ENCODE measurements around the gene SEC31A.

Gene SEC31A

DNA sequence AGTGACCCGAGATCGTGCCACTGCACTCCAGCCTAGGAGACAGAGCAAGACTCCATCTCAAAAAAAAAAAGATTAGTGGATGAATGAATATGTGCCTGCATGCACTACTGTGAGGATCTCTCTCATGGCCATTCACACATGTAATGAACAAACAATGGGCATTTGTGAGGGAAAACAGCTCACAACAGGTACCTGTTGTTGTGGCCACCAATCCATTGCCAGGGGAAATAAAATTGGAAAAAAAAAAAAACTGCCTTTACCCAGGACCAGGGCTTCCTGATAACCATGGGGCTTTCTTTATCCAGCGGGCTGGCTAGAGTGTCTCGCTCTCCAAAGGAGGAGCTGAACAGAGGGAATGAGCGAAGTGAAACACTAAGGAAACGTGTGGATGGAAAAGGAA, 99.8 kb downstream of the SEC31A start:
- Histone ChIP-seq H3K36me3 (ENCODE audit: control insufficient read depth, insufficient read depth, low read length) (no peaks in the 10 kb centered on the region), H3K4me3 (replicated peaks; ENCODE audit: low read depth, low read length) (no peak overlapping the region), H3K27me3 (replicated peaks; ENCODE audit: control insufficient read depth, insufficient read depth, low read length) (no peaks in the 10 kb centered on the region)
- DNase-seq (ENCODE audit: extremely low read depth, insufficient read length) = no peak
- TF ChIP-seq, protein P1, sequence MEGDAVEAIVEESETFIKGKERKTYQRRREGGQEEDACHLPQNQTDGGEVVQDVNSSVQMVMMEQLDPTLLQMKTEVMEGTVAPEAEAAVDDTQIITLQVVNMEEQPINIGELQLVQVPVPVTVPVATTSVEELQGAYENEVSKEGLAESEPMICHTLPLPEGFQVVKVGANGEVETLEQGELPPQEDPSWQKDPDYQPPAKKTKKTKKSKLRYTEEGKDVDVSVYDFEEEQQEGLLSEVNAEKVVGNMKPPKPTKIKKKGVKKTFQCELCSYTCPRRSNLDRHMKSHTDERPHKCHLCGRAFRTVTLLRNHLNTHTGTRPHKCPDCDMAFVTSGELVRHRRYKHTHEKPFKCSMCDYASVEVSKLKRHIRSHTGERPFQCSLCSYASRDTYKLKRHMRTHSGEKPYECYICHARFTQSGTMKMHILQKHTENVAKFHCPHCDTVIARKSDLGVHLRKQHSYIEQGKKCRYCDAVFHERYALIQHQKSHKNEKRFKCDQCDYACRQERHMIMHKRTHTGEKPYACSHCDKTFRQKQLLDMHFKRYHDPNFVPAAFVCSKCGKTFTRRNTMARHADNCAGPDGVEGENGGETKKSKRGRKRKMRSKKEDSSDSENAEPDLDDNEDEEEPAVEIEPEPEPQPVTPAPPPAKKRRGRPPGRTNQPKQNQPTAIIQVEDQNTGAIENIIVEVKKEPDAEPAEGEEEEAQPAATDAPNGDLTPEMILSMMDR (IDR thresholded peaks at IDR 0.05; ENCODE audit: insufficient read depth, low read length, poor library complexity, severe bottlenecking) = no peak

DNA sequence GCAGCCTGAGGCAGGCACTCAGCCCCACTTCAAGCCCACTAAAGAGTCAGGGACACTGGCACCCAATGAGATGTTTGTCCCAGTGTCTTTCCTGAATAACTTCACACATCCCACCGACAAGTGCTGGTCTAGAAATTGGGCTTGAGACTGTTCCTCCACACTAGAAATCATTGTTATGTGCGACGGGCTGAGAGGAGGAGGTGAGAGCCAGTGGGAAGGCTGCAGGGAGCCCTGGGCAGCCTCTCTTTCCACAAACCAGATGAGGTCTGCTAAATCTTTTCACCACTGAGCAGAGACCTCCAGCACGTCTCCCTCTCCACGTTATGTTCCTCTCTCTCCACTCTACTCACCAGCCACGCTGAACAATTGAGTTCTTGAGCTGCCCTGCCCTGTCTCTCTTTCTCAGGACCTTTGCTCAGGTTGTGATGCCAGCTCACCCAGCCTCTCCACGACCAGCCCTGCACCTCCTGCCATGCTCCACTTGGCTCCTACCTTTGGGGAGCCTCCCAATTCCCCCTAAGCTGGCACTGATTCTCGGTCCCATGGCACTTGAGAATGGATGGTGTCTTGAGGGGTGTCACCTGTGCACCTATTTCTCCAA, 100.8 kb downstream of the SEC31A start:
- Histone ChIP-seq H3K27me3 (replicated peaks; ENCODE audit: control insufficient read depth, insufficient read depth, low read length) (no peaks in the 10 kb centered on the region), H3K4me3 (replicated peaks; ENCODE audit: low read depth, low read length) (no peak overlapping the region), H3K36me3 (ENCODE audit: control insufficient read depth, insufficient read depth, low read length) (no peaks in the 10 kb centered on the region)
- no peak for DNase-seq (ENCODE audit: extremely low read depth, insufficient read length)
- TF ChIP-seq, protein P1 (IDR thresholded peaks at IDR 0.05; ENCODE audit: insufficient read depth, low read length, poor library complexity, severe bottlenecking) = no peak

DNA sequence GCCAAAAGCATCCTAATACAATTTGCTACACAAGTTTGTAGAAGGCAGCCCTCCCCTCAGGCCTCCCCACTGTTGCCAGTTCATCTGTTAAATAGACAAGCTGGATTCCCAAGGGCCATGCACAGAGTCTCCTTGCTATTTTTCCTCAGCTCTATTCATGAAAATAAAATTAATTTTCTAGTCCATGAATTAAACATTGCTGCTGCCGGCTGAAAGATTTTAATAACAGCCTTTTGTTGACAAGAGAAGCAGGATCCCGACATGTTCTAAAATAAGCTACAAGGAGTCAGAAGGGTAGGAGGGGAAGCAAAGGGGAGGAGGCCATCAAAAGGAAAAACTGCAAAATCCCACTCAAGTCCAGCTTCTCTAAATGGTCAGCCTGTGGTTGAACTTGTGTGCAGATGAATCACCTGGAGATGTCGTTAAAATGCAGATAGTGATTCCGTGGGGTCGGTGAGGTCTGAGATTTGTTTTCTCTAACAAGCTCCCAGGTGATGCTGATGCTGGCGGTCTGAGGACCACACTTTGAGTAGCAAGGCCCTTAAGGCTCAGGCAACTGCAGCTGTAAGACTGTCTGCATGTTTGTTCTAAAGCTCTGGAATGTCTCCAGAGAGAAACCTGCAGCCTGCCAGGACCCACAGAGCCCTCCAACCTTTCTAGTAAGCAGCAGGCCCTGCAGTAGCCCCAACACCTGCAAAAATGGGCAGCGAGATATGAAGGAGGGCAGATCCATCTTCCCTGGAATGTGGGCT, 101.8 kb downstream of the SEC31A start:
- DNase-seq (ENCODE audit: extremely low read depth, insufficient read length) = no peak
- H3K27me3 ChIP-seq (replicated peaks; ENCODE audit: control insufficient read depth, insufficient read depth, low read length) = no peaks in the 10 kb centered on the region
- no peaks in the 10 kb centered on the region for H3K36me3 ChIP-seq (ENCODE audit: control insufficient read depth, insufficient read depth, low read length)
- TF ChIP-seq, protein P1 (IDR thresholded peaks at IDR 0.05; ENCODE audit: insufficient read depth, low read length, poor library complexity, severe bottlenecking) = no peak
- no peak overlapping the region for H3K4me3 ChIP-seq (replicated peaks; ENCODE audit: low read depth, low read length)

DNA sequence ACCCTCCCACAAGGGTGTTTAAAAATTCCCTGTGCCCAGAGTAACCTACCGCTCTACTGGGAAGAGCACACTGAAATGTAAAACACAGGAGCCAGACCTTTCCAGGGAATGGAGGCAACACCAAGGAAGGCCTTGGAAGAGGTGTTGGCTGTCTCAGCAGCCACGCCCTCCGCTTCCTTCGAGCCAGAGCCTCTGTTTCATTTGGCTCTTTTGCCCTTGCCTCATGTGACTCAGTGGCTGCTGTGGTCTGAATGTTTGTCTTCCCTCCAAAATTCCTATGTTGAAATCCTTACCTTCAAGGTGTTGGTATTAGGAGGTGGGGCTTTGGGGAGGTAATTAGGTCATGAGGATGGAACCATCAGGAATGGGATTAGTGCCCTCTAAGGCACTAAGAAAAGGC, 103.6 kb downstream of the SEC31A start:
- no peak for DNase-seq (ENCODE audit: extremely low read depth, insufficient read length)
- Histone ChIP-seq H3K36me3 (ENCODE audit: control insufficient read depth, insufficient read depth, low read length) (no peaks in the 10 kb centered on the region), H3K27me3 (replicated peaks; ENCODE audit: control insufficient read depth, insufficient read depth, low read length) (no peaks in the 10 kb centered on the region), H3K4me3 (replicated peaks; ENCODE audit: low read depth, low read length) (no peak overlapping the region)
- TF ChIP-seq, protein P1 (IDR thresholded peaks at IDR 0.05; ENCODE audit: insufficient read depth, low read length, poor library complexity, severe bottlenecking) = no peak

DNA sequence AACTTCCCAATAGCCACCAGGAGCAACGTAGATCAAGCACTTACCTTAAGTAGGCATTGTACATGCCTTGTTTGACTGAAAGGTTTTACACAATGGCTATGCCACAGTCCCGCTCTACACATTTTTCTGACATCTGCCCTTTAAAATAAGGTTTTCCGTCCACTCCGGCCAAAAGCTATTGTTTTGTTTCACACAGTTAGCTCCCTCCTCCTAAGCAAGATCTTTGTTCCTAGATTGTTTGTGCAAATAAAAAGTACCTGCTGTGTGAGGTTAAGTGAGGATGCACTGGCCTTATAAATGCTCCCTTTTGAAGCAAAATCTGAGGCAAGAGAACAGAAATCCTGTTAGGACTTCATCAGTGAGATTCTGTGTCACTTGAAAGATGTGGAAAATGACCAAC, 104.1 kb downstream of the SEC31A start:
- Histone ChIP-seq H3K4me3 (replicated peaks; ENCODE audit: low read depth, low read length) (no peak overlapping the region), H3K27me3 (replicated peaks; ENCODE audit: control insufficient read depth, insufficient read depth, low read length) (no peaks in the 10 kb centered on the region), H3K36me3 (ENCODE audit: control insufficient read depth, insufficient read depth, low read length) (no peaks in the 10 kb centered on the region)
- DNase-seq (ENCODE audit: extremely low read depth, insufficient read length) = no peak
- TF ChIP-seq, protein P1 (IDR thresholded peaks at IDR 0.05; ENCODE audit: insufficient read depth, low read length, poor library complexity, severe bottlenecking) = no peak

Measured in GM06990 (cell line).